GM21576 (cell line): ENCODE data around the gene ZNF580.
A peak's percentile ranks its signal among the peaks of the same experiment; 100 is the strongest.

Source experiments
- ATAC-seq: cut with Tn5 transposase; IDR thresholded peaks from one replicate; pipeline ENCODE4 v1.9.1; 2021; ENCODE audit warnings: mild to moderate bottlenecking, moderate library complexity; ENCODE audit not compliant: unreplicated experiment

ZNF580 gene

DNA sequence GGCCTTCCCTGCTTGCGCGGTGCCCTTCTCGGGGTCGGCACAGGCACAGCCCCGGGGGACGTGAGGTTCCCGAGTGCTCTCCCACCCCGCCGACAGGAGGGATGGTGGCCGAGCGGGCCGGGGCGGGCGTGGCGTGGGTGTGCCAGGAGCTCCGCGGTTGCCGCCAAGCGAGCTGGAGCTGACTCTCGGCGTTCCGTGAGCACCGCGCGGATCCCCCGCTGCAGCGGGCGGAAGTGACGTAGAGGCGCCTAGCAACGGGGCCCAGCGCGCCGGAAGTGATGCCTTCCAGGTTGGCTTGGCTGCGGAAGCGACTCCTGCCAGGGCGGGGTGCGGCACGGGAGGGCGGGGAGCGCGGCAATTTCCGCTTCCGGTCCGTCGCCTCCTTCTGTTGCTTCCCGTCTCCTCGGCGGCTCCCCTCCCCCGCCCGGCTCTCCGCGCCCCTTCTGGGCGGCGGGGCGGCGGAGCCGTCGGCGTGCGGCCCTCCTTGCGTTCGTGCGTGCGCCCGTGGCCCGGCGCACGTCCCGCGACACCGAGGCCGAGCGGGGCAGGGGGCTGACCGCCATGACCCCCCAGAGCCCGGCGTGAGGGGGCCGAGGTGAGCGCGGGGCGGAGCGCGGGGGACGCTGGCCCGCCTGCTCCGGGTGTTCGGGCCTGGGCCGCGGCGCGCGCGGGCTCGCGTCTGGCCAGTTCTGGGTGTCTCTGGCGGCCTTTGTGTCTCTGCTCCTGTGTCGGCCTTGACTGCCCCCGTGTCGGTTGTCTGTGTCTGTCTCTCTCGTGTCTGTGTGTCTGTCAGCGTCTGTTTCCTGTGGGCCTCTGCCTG is 34.2 kb downstream of the ZNF580 start, which contains the start of gene EPN1:
EPN1 (plus strand) TSS at position 386 of the 820 bp plus-strand sequence. CDS start 3,402 bp downstream, outside the sequence.
- peak; percentile 55 for ATAC-seq

DNA sequence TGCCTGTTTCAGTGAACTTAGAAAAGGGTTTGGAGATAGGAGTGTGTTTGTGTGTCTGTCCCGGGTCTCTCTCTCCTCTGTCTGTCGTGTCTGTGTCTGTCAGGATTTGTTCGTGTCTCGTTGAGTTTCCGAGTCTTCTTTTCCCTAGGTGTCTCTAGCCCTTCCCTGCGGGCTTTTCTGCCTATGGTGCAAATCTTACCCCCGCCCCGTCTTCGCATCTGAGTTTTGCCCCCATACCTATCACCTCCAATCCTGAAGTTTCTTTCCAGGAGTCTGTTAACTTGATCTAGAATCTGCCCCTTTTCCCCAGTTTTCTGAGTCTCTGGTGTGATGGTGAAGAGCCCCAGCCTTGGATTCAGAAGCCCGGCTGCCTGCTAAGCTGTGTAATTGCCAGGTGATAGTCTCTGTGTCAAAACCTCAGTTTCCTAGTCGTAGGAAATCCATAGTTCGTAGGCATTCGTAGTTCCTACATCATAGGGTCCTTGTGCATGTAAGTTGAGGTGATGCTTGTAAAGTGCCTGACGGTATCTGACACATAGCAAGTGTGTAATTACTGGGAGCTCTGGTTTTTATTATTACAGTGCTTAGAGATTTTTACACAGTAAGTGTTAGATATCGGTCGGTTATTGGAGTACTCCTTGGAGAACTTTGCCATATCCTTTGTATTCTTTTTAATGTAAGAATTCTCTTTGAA is 35.0 kb downstream of the ZNF580 start:
- ATAC-seq = no peak

DNA sequence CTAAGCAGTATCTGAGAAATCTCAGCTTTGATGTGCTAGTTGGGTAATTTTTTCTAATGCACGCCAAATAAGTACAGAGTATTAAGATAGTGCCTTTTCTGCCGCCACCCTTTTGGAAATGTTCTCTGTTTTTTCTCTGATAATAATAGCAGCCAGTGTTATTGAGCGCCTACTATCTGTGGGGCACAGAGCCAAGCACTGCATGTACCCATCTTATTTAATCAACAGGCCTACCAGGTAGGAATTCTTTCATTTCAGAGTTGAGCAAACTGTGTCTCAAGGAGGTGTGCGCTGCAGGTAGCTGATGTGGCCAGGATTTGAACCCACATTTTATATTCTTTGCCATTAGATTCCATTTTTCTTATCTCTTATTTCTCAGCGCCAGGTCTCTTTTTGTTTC is 35.6 kb downstream of the ZNF580 start:
- no peak for ATAC-seq

DNA sequence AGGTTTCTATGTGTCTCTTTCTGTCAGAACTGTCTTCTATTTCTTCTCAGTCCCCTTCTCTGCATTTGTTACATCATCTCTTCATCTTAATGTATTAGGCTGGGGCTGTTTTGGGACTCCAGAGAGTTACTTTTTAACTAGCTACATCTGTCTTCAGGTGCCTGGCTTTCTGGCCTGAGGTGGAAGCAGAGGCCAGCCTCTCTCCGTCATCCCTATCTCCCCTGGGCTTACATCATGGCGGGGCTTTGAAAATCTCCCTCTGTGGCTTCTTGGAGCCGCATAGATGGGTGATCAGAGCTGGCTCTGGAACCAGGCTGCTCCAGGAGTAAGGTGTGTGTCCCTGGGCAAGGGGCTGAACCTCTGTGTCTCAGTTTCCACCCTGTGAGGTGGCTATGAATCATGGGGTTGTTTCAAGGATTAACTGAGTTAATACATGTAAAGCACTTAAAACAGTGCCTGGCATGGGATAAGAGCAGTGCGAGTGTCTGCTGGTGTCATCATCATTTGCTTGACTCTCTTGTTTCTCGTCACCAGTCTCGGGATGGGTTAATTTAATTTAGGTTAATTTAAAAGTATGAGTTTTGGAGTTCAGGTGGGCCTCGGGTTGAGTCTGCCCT is 36.2 kb downstream of the ZNF580 start:
- no peak for ATAC-seq

DNA sequence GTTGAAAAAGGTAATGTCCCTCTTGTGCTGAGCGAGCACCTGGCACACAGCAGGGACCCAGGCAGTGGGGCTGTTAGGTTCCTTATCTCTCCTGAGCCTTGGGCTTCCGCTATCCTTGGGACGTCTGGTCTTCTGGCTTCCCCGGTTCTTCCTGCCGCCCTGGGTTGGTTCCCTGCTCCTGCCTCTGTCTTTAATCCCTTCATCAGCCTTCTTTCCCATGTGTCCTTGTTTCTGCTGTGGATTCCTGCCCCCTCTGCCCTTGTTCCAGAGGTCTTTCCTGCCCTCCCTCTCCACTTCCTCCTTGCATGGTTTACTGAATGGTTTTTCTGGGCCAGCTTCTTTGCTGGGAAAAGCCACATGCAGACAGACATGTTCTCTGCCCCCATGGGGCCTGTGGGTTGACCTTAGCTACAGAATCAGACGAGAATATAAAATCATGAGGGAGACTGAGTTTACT is 36.8 kb downstream of the ZNF580 start:
- no peak for ATAC-seq

DNA sequence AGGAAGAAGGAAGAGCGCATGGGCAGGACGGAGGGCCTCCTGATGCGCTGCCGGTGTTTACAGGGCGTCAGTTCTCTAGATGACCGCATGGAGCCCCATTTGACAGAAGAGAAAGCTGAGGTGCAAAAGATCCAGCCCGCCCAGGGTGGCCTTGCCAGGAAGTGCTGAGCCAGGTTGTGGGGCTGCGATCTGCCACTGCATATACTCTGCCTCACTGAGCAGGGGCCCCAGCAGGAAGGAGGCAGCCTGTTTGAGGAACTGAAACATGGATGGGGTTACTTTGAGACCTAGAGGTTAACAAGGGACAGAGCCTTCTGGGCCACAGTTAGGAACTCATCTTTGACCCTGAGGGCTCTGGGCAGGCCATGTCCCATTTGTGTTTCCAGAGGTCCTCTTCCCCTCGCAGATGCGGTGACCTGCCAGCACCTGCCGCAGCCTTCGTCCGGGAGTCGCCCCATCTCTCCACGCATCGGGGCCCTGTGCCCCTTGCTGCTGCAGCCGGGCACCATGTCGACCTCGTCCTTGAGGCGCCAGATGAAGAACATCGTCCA is 37.4 kb downstream of the ZNF580 start:
- ATAC-seq = peak; percentile 62

DNA sequence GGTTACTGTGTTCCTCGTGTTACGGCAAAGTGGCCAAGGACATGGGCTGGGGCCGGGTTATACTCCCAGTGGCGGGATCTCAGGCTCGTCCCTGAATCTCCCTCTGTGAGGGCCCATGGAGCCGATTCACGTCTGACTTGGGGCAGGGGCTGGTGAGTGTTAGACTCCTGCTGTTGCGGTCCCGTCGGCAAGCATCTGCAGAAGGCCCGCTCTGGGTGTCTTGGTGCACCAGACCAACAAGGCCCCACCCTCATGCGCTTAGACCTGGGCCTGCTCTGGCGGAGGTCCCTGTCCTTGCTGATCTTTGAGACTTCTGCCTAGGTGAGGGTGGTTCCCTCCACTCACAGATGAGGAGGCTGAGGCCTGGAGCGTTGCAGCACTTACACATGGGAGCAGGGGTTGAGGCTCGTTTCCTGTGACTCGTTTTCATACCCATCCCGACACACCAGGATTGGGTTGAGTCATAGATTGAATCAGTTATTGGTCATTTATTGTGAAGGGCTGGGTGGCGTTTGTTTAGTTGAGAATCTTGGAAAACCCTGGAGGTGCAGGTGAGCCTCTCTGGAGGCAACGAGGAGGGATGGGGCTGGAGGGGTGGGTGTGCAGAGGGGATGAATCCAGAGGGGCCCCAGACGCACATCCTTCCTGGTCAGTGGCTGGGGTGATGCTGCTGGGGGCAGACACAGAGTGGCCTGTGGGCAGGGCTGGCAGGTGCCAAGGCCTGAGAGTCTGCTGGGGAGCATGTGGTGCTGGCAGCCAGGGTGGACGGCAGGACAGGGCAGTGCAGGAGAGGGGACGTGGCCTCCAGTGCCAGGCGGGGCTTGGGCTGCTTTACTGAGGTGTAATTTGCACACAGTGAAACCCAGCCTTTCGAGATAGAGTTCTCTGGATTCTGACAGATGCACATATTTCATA is 38.8 kb downstream of the ZNF580 start:
- ATAC-seq = no peak

DNA sequence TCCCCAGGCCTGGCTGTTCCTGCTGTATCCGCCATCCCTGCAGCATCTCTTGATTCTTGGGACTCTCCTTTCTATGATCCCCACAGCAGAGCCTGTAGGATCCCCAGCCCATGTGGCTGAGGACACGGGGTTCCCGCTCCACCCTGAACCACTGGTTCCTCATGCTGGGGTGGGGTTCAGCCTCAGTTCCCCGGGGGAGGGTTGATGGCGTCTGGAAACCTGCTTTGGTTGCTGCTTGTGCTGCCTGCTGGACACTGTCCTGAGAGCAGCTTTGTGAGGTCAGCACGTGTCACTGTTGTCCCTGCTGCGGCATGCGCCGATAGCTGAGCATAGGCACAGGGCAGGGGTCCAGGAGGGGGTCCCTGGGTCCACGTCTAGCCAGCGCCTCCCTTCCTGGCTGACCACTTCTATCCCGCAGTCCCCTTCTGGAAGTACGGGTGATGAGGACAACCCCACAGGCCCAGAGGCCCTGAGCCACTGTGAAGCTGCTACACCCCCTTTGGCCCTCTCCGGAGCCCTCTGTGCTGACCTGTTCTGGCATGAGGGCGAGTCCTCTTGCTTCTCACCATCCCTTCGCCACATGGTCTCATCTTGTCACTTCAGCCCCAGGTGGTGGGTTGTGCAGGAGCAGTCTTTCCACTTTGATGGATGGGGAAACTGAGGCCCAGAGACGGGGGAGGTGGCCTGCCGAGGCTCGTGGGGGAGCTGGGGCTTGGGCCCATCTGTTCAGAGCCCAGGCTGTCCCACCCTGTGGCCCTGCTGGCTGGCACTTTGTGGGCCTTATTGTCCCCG is 39.7 kb downstream of the ZNF580 start:
- no peak for ATAC-seq

DNA sequence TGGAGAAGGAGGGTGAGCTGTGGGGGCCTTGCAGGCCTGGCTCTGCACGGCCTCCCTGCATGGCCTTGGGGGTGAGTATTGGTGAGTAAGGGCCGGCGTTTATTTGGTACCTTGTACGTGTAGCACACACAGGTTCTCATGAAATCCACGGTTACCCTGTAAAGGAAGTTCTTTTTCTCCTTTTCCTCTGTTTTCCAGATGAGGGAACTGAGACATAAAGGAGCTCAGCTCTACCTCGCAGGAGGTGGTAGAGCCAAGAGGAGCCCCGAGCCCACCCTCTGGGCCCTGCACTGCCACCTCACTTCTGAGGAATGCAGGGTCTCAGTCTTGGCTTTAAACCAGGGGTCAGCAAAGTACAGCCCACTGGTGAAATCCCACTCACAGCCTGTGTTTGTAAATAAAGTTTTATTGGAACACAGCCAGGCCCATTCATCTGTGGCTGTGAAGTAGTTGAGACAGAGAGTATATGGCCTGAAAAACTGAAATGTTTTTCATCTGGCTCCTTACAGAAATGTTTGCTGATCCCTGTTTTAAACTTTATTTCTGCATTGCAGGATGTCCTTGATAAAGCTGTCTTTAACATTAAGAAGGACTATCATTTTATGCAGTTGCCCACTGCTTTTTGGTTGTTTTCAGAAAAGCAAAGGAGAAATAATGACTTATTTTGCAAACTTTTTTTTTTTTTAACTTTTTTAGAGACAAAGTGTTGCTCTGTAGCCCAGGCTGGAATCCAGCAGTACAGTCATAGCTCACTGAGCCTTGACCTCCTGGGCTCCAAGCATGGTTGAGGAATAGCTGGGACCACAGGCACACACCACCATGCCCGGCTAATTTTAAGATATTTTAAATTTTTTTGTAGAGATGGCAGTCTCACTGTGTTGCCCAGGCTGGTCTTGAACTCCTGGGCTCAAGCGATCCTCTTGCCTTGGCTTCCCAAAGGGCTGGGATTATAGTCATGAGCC is 40.6 kb downstream of the ZNF580 start:
- no peak for ATAC-seq

DNA sequence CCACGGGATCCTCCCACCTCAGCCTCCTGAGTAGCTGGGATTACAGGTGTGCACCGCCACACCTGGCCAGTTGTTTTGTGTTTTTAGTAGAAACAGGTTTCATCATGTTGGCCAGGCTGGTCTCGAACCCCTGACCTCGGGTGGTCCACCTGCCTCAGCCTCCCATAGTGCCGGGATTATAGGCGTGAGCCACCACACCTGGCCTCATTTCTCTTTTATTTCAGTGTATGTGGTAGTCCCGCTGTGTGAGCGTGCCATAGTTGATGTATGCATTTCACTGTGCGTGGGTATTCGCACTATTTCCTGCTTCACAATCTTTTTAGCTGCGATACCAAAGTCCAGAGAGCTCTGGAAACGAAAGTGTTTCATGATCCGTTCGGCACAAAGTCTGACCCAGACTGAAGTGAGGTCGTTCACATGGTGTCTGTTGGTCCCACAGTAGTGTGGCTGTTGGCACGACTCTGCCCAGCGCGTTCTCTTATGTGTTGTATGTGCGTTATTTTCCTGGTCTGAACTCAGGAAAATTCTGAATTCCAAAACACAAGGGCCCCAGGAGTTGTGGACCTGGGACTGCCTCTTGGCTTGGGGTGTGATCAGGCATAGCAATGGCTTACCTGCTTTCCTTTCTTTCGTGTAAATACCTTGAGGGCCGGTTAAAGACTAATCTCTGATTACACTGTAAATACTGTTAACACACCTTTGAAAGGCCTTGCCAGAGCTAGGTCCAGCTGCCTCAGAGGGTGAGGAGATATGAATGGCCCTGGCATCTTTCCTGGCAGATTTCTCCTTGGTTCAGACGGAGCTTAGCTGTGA is 42.9 kb downstream of the ZNF580 start:
- no peak for ATAC-seq

DNA sequence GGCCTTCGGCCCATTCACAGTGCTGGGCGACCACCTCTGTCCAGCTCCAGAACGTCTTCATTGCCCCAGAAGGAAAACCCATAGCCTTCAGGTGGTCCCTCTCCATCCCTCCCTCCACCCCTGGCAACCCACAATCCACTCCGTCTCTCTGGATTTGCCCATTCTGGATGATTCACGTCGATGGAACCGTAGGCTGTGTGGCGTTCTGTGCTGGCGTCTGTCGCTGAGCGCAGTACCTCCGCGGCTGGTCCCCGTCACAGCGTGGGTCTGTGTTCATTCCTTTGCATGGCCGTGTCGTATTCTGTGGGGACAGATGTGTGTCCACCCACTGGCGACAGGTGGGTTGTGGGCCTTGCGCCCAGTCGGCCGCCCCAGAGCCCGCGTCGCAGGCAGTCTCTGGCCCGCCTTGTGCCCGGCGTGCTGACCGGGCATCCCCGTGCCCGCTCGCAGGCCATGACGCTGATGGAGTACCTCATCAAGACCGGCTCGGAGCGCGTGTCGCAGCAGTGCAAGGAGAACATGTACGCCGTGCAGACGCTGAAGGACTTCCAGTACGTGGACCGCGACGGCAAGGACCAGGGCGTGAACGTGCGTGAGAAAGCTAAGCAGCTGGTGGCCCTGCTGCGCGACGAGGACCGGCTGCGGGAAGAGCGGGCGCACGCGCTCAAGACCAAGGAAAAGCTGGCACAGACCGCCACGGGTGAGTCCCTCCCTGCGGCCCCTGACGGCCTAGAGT is 44.3 kb downstream of the ZNF580 start:
- ATAC-seq = no peak

DNA sequence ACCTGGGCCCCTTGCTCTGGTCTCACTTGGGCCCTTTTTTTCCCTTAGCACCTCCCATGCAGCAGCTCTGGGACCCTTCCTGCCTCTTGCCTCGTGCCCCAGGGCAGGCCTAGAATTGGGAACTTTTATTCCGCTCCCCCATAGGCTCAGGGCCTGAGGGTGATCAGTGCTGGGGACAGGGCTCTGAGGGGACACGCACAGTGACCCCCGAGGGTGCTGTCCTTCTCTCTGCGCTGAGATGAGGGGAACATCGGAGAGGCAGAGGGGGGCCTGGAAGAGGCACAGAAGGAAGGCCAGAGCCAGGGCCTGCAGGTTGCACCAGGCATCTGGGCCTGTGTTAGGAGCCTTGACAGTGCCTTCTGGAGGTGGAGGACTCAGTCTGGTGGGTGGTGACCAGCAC is 45.0 kb downstream of the ZNF580 start:
- no peak for ATAC-seq

DNA sequence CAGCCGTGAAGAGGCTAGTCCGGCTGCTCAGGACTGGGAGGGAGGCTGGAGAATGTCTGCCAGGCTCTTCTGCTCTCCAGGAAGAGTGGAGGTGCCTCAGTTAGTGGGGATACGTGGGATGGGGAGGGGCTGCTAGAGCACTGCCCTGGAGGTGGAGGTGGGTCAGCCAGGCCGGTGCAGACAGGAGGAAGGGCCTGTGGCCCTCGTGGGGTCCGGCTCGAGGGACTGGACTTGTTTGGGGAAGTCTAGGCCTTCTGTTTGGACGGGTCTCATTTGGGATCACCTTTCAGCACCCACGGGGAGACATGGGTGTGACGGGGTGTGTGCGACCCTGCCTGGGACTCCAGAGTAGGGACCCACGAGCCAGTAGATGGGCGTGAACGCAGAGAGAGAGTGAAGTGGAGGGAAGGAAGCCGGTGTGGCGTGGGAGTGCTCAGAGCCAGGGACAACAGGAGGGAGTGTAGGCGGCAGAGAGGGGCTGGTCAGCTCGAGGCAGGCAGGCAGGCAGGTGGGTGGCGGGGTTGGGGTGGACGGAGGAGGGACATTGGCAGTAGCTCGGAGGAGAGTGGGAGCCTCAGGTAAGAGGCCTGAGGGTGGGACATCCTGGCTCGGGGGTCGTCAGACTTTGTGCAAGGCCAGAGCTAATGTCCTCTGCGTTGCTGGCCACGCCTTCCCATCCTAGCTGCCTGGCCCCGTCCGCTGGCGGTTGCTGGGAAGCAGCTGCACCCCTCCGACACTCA is 45.7 kb downstream of the ZNF580 start:
- ATAC-seq = no peak

DNA sequence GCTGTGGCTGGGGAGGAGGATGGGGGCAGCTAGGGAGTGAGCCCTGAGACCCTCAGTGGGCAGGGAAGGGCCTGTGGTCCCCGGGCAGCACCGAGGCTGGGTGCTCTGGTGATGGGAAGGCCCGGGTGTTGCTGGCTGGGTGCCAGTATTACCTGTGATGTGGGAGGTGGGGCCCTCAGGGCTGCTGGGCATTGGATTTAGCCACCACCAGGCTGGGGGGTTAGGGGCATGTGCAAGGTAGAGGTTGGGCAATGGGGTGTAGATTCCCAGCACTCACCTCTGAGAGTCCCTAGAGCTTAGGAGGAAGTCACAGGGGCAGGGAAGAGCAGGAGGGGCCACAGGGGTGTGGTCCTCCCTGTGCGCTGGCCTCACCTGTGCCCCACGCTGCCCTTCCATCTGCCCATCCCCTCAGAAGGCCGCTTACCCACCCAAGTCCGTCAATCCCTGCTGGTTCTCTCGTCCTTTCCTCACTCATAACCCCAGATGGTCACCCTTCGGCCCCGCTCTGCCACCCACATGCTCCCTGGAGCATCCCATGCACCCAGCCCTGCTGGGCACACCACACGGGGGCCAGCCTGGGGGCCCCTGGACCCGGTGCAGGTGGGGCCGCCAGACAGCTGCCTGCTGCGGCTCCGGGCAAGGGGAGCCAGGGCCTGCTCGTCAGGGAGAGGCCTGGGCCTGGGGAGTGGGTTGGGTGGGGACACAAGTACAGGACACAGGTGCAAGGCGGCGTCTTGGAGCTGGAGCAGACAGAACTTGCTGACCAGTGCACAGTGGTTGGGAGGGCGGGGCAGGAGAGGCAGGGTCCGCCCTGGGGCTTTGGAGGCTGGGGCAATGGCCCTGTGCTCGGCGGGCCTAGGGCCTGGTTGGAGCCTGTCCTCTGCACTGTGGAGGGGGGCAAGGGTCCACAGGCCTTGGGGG is 46.7 kb downstream of the ZNF580 start:
- no peak for ATAC-seq
